22Rv1 (cell line): ENCODE measurements around the gene PSMD11.

Experiments
- CTCF ChIP-seq: fragments of 450-650 bp; IDR thresholded peaks from 2 replicates; pipeline ENCODE4 v1.5.1; 2017; ENCODE audit warnings: mild to moderate bottlenecking
- ZFX ChIP-seq: fragments of 450-650 bp; IDR thresholded peaks from 2 replicates; pipeline ENCODE4 v1.6.1; 2017; ENCODE audit warnings: antibody characterized with exemption, borderline replicate concordance

DNA sequence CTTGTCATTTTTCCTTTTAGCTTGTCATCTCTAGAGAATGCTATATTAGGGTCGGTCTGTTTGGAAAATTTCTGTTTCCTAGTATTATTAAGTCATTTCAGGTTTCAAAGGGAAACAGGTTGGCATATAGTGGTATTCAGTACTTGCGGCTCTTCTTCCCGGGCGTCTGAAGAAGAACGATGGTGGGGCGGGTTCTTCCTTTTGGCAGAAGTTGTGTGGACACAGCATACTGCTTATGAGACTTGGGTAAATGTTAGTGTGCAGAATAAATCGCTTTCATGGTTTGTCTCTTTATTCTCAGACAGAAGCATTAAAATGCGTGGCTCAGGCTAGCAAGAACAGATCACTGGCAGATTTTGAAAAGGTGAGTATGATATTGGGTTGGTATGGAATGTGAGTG lies 32.9 kb downstream of the PSMD11 start:
- no peak for TF ChIP-seq CTCF
- no peak for TF ChIP-seq ZFX
